ENCODE measurements around the gene PIK3CD. TPM values are rescaled to one million over a fixed set of nuclear protein-coding genes. Genes with fewer than 3 reads are reported as not detected.

PIK3CD gene
- total RNA-seq, 6 experiments from 2014 or later = 7.3 to 14.6 (median 9.2) TPM

GRCh38 chr1:9665193-9665592 lies 13.7 kb downstream of the PIK3CD start:
- no peak for DNase-seq
- Mint-ChIP-seq H3K27me3 (ENCODE audit: insufficient read depth) (peaks cover 2% of the 10 kb centered on the region), H3K4me3 (no peak overlapping the region), H3K36me3 (ENCODE audit: low read depth) (no peaks in the 10 kb centered on the region), H3K27ac (no peak overlapping the region), H3K4me1 (ENCODE audit: low read depth) (peaks cover 2% of the 10 kb centered on the region; the same call in 1 of the 2 replicates), H3K9me3 (no peaks in the 10 kb centered on the region)
- TF ChIP-seq CTCF (IDR thresholded peaks at IDR 0.05) = no peak

- Mint-ChIP-seq H3K36me3 (ENCODE audit: low read depth) (no peaks in the 10 kb centered on the region), H3K27me3 (ENCODE audit: insufficient read depth) (no peaks in the 10 kb centered on the region; the same call in 1 of the 2 replicates), H3K4me1 (ENCODE audit: low read depth) (peaks cover 7% of the 10 kb centered on the region), H3K9me3 (no peaks in the 10 kb centered on the region), H3K4me3 (no peak overlapping the region), H3K27ac (no peak overlapping the region)
- DNase-seq = no peak
- no peak for TF ChIP-seq CTCF (IDR thresholded peaks at IDR 0.05)
These were observed 16.5 kb downstream of the PIK3CD start for GRCh38 chr1:9668080-9668479.

GRCh38 chr1:9670085-9670484 lies 18.6 kb downstream of the PIK3CD start:
- no peaks in the 10 kb centered on the region for H3K36me3 Mint-ChIP-seq (ENCODE audit: low read depth)
- peaks cover 7% of the 10 kb centered on the region for H3K27me3 Mint-ChIP-seq (ENCODE audit: insufficient read depth)
- no peaks in the 10 kb centered on the region for H3K9me3 Mint-ChIP-seq
- no peak for TF ChIP-seq CTCF (IDR thresholded peaks at IDR 0.05)
- H3K4me3 Mint-ChIP-seq = no peak overlapping the region
- no peak overlapping the region for H3K27ac Mint-ChIP-seq
- DNase-seq = no peak
- peaks cover 7% of the 10 kb centered on the region for H3K4me1 Mint-ChIP-seq (ENCODE audit: low read depth)

- no peak for DNase-seq
- peaks cover 7% of the 10 kb centered on the region for H3K4me1 Mint-ChIP-seq (ENCODE audit: low read depth)
- no peaks in the 10 kb centered on the region for H3K9me3 Mint-ChIP-seq
- H3K4me3 Mint-ChIP-seq = no peak overlapping the region
- H3K36me3 Mint-ChIP-seq (ENCODE audit: low read depth) = no peaks in the 10 kb centered on the region
- no peak overlapping the region for H3K27ac Mint-ChIP-seq
- H3K27me3 Mint-ChIP-seq (ENCODE audit: insufficient read depth) = peaks cover 7% of the 10 kb centered on the region
- no peak for TF ChIP-seq CTCF (IDR thresholded peaks at IDR 0.05)
These were observed 20.0 kb downstream of the PIK3CD start for GRCh38 chr1:9671377-9672140.

- H3K9me3 Mint-ChIP-seq = no peaks in the 10 kb centered on the region
- H3K4me3 Mint-ChIP-seq = no peak overlapping the region
- no peak overlapping the region for H3K27ac Mint-ChIP-seq
- H3K4me1 Mint-ChIP-seq (ENCODE audit: low read depth) = peaks cover 11% of the 10 kb centered on the region
- TF ChIP-seq CTCF (IDR thresholded peaks at IDR 0.05) = no peak
- H3K36me3 Mint-ChIP-seq (ENCODE audit: low read depth) = no peaks in the 10 kb centered on the region
- no peak for DNase-seq
- H3K27me3 Mint-ChIP-seq (ENCODE audit: insufficient read depth) = peaks cover 7% of the 10 kb centered on the region
These were observed 20.9 kb downstream of the PIK3CD start for GRCh38 chr1:9672444-9672843.

Measured in HFFc6 (cell line).